ENCODE data around the gene UPK3A. TPM values are rescaled to one million over a fixed set of nuclear protein-coding genes. Genes with fewer than 3 reads are reported as not detected.

UPK3A gene
- total and polyA plus RNA-seq, 10 of the 15 experiments (the other 5 are each of a cell fraction or from before 2014, with no cell fraction given) = not detected

DNA sequence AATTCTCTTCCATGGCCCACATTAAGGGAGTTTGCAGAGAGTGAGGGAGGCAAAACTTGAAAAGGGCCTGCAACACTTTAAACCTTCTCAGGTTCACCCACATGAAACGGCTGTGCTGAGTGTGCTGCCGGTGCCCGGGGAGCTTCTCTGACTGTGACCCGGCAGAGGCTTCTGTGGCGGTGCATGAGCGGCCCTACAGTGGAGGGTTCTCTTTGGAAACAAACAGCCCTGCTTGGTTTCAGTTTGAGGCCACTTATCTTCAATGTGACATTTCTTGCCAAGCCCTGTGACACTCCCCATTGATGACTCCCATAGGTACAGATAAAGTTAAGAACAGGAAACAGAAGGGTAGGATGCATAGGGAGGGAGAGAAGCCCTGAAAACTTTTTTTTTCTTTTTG, 56.7 kb downstream of the UPK3A start:
- ChIA-PET CTCF (interaction anchor here (1.0 to 1.4 kb wide), 2 partner anchors 56 to 69 kb away, joined by 3 to 4 read pairs; no protein-coding TSS in a partner anchor), RAD21 (ENCODE audit: unreplicated experiment) (interaction anchor here (0.6 kb wide), 1 partner anchor 55 kb away, joined by 3 read pairs; no protein-coding TSS in a partner anchor), SMC1A (ENCODE audit: uncharacterized antibody, unreplicated experiment) (no interaction called here), POLR2A (no interaction called here)
- H3K27ac ChIP-seq (ENCODE audit: control insufficient read depth, insufficient read depth) = no peak overlapping the region
- no TSS peak for BruUV-seq (replicated peaks)
- no peaks in the 10 kb centered on the region for H3K4me1 ChIP-seq (ENCODE audit: control insufficient read depth, insufficient read depth, low read length)
- no peak for TF ChIP-seq YY1 (IDR thresholded peaks at IDR 0.05; ENCODE audit: low read depth, low read length)
- no peak for TF ChIP-seq RAD21 (IDR thresholded peaks at IDR 0.05; ENCODE audit: insufficient read depth, low read depth, low read length)
- TF ChIP-seq, protein P1, sequence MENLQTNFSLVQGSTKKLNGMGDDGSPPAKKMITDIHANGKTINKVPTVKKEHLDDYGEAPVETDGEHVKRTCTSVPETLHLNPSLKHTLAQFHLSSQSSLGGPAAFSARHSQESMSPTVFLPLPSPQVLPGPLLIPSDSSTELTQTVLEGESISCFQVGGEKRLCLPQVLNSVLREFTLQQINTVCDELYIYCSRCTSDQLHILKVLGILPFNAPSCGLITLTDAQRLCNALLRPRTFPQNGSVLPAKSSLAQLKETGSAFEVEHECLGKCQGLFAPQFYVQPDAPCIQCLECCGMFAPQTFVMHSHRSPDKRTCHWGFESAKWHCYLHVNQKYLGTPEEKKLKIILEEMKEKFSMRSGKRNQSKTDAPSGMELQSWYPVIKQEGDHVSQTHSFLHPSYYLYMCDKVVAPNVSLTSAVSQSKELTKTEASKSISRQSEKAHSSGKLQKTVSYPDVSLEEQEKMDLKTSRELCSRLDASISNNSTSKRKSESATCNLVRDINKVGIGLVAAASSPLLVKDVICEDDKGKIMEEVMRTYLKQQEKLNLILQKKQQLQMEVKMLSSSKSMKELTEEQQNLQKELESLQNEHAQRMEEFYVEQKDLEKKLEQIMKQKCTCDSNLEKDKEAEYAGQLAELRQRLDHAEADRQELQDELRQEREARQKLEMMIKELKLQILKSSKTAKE (IDR thresholded peaks at IDR 0.05; ENCODE audit: low read depth, poor library complexity, severe bottlenecking) = no peak
- no peak for TF ChIP-seq ZNF217 (IDR thresholded peaks at IDR 0.05)
- TF ChIP-seq EZH2 (IDR thresholded peaks at IDR 0.05; ENCODE audit: borderline replicate concordance, control insufficient read depth, low read depth, low read length) = no peak
- TF ChIP-seq TBL1XR1 (IDR thresholded peaks at IDR 0.05; ENCODE audit: low read depth, low read length) = no peak
- TF ChIP-seq CHD4 (IDR thresholded peaks at IDR 0.05) = no peak
- no peak for TF ChIP-seq GATAD2B (conservative IDR thresholded peaks at IDR 0.05; ENCODE audit: low read depth)
- WGBS (ENCODE audit: insufficient coverage, insufficient replicate concordance, low lambda C conversion rate, missing lambda C conversion rate) = 76% methylated on average over 6 of the region's 6 CpGs
- no peak overlapping the region for H2AFZ ChIP-seq (ENCODE audit: control insufficient read depth, low read depth, low read length)
- H3K9me3 ChIP-seq (replicated peaks; ENCODE audit: control insufficient read depth, insufficient read depth, low read length) = no peaks in the 10 kb centered on the region
- H3K4me2 ChIP-seq (ENCODE audit: control insufficient read depth, insufficient read depth) = no peak overlapping the region
- H3K36me3 ChIP-seq (ENCODE audit: control insufficient read depth in 2 of 2, insufficient read depth in 2 of 2, low read length in 1 of 2) = peaks cover 2 to 9% of the 10 kb centered on the region in 2 experiments; a peak in 3 of 4 replicates
- in situ Hi-C loops (cut with MboI) = no loop called here
- no peaks in the 10 kb centered on the region for H4K20me1 ChIP-seq (ENCODE audit: control insufficient read depth, insufficient read depth)
- no peak for ATAC-seq
- intact Hi-C loops (cut with micrococcal nuclease; ENCODE audit: unreplicated experiment) = no loop called here
- no peaks in the 10 kb centered on the region for H3K79me2 ChIP-seq (ENCODE audit: control insufficient read depth, insufficient read depth, low read length)
- DNase-seq (ENCODE audit: low read depth, low spot score) = no peak
- no peak overlapping the region for H3K4me3 ChIP-seq
- no peak overlapping the region for H3K9ac ChIP-seq (ENCODE audit: control insufficient read depth, insufficient read depth, low read length)
- no peak for FAIRE-seq
- H3K27me3 ChIP-seq (replicated peaks in 1 of 2; ENCODE audit: control insufficient read depth in 2 of 2, insufficient read depth in 2 of 2, low read length in 1 of 2) = no peaks in the 10 kb centered on the region
